GM18499 (cell line): ENCODE results near the gene AMBP.
"Not testable (repeated sequence)": the region's sequence is repeated elsewhere in the genome, so short reads cannot be mapped to it uniquely, and the experiment has no call there.

Source experiments
- ATAC-seq: cut with Tn5 transposase; IDR thresholded peaks from one replicate; pipeline ENCODE4 v1.9.1; 2021; ENCODE audit warnings: moderate number of reproducible peaks; ENCODE audit not compliant: insufficient read depth, unreplicated experiment

AMBP gene

GRCh38 chr9:114093761-114094505 lies 15.8 kb upstream of the AMBP start:
- no peak for ATAC-seq

DNA sequence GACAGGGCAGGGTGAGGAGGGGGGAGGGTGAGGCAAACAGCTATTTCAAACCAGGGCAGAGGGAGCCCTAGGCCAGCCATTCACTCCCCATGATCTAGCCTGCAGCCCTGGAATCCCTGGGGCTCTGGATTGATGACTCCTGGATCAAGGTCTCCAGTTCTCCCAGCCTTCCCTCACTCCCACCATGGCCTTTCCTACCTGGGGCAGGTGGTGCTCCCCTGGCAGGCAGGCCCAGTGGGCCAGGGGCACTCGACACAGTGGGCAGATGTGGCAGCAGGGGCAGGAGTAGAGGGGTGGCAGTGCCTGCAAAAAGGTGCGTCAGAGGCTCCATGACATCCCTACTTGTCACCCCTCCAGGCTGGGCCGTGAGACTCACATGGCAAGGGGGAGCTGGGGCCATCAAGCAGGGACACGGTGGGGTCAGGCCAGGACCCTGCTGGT lies 15.0 kb upstream of the AMBP start:
- ATAC-seq = no peak

DNA sequence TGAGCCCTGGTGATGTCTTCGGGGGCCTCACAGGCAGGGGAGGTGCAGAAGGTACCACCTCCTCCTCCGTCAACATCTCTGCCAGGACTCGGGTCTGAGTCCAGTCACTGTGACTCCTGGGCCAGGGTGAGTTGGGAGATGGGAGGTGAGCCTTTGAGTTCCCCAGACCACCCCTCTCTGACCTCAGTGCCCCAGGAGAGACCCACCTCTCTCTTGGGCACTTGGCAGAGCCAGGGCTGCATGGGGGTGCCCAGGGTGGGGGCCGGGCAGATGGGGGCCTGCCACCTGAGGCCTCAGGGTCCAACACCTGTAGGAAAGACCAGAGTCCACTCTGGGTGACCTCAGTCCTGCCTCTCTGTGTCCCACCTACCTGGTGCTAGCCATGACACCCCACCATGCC lies 14.2 kb upstream of the AMBP start:
- ATAC-seq = no peak

GRCh38 chr9:114091711-114092110 lies 13.6 kb upstream of the AMBP start:
- no peak for ATAC-seq

DNA sequence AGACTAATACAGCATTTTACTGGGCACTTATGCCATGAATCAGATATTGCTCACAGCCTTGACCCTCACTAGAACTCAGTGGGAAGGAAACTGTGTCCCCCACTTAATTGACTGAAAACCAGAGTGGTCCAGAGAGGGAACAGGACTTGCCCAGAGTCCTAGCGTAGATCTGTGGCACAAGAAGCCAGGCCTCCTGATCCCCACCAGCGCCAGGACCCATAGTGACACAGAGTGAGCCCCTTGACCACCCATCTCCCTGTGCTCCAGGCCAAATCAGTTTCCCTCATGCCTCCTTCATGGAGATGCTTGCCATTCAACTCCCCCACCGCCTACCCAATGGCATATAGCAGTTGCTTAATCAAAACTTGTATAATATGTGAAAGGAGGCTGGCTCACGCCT lies 12.7 kb upstream of the AMBP start:
- no peak for ATAC-seq

- ATAC-seq = no peak
Measured at GRCh38 chr9:114089206-114089840, 11.2 kb upstream of the AMBP start.

DNA sequence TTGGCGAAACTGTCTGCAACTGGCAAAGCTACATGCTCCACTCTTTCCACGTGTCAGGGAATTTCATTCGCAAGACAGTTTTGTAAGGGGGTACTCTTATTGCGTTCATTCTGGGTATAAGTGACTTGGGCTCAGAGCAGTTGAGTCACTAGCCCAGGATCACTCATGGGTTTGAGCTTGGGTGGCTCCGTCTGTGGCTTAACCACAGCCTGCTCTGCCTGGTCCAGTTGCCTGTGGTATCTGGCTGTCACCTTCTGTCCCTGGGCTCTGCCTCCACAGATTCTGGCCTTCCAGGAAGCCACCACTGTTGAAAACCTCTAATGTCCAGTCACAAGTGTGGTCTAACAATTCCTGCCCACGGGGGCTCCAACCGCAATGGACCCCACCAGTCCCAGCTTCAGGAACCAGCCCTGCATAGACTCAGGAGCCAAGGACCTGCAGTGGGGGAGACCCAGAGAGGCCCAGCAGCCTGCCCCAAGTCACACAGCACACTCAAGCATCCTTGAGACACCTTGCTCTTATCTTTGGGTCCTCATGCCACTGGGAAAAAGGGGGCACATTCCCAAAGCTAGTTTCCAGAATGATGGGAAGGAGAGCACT lies 10.6 kb upstream of the AMBP start:
- no peak for ATAC-seq

DNA sequence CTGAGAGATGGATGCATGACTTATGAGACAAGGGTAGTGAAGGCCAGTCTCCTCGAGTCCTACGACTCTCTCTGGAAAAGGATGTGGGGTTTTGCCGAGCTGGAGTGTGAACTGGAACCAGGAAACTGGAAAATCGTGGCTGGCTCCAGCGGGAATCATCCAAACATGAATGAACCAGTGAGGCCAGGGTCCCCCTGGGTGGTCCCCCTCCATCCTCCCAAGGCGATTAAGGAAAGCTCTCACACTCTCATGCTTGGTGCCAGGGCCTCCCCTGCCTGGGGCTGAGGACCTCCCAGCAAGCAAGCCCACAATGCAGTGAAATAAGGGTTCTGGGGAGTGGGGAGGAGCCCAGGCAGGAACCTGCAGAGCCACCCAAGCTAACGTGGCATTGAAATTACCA lies 9.6 kb upstream of the AMBP start:
- no peak for ATAC-seq

DNA sequence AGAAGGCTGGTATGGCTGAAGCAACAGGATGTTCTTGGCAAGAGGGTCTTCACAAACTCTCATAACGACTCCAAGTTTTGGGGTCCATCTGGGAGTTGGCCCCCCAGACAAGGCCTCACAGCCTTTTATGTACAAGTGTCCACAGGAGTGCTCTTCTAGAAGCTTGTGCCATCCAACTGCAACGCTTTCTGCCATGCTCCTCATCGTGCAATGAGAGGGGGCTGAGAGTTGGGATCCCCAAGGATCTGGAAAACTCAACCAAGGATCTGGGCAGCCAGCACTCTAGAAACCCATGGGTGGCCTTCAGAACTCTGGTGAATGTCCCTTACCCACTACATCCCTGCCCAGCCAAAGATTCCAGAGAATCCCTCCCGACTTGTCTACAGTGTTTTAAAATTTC lies 8.5 kb upstream of the AMBP start:
- no peak for ATAC-seq

- no peak for ATAC-seq
Measured at GRCh38 chr9:114086009-114086408, 7.9 kb upstream of the AMBP start.

GRCh38 chr9:114085387-114085789 lies 7.3 kb upstream of the AMBP start:
- ATAC-seq = no peak

GRCh38 chr9:114084282-114085073 lies 6.4 kb upstream of the AMBP start:
- no peak for ATAC-seq

DNA sequence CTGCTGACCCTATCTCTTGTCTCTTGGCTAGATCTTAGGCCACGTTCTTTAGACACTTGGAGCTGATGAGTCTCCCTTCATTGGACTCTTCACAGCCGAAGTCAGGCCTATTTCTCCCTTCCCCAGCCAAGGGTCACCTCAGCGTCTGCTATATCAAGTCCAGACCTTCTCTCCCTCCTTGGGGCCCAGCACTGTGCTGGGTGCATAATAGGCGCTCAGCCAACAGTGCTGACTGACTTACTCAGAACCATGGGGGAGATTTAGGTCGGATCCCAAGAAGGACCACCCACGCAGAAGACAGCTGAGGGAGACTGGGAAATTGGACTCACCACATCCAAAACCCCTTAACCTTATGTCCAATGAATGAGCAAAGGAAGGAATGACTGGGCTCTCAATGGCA lies 5.6 kb upstream of the AMBP start:
- no peak for ATAC-seq

DNA sequence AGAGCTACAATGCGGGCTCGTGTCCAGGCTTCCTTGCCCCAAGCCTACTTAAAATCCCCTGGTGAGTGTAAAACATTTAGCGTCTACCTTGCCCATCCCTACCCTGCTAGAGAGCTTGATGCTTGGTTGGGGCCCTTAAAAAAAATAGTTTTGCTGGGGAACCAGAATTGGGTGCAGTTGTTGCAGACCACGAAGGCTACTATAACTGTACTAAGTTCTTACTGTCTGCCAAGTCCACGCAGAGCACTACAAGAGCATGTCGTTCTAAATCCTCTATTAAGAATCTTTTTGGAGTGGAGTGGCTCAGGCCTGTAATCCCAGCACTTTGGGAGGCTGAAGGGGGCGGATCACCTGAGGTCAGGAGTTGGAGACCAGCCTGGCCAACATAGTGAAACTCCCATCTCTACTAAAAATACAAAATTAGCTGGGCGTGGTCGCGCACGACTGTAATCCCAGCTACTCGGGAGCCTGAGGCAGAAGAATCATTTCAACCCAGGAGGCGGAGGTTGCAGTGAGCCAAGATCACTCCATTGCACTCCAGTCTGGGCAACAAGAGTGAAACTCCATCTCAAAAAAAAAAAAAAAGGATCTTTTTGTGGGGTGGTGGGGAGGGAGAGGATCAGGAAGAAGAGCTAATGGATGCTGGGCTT lies 4.8 kb upstream of the AMBP start:
- ATAC-seq = not testable (repeated sequence)

DNA sequence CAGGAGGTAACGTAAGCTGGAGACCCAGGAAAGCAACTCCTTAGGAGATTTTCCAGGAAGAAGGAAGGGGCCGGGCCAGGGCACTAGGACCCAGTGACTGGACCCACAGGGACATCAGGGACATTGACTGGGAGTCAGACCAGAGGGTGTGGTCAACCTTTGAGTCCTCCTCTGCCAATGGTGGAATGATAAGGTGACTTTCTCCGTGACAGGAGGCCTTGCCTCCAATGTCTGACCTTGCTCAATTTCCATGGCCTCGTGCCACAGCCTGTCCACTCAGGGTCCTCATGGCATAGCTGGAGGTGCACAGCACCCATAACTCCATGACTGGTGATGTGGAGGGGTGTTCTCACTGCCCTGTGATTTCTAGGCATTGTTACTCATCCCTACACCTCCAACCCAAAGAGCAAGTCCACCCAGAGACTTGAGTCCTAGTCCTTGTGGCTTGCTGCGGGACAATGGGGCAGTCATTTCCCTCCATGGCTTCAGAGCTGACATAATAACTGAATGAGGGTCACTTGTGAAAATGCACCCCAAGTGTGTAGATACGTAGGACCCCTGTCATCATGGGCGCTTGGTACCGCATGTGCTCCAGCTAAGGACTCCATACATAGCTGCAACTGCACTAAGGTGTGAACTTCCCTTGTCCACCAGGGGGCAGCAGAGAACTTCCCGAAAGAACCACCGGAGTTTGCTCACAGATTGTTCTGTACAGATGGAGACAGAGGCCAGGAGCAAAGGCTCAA lies 4.1 kb upstream of the AMBP start:
- no peak for ATAC-seq

GRCh38 chr9:114081441-114082016 lies 3.4 kb upstream of the AMBP start:
- no peak for ATAC-seq

DNA sequence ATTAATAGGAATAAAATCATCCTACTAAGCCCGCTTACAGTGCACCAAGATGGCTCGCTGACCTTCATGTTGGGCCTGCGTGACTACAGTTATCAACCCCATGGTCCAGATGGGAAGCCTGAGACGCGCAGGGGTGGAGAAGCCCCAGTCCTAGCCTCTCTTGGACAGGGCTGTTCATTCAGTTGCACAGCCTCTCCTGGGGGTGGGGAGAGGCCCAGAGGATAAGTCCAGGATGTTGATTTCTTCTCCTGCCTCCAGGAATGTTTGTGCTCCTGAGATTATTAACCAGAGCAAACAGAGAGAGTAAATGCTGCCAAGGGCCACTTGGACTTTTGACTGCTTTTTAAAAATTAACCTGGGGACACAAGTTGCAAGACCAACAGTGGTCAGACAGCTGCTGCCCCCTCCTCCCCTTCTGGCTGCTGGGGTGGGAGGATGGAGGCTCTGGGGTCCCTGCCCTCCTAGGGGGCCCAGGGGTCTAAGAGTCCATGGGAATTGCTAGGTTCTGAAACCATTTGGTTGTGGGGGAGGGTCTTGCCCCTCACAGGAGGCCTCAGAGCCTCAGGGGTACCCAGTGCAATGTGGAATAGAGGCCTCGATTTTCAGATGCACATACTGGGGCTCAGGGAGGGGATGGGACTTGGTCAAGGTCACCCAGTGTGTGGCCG lies 2.8 kb upstream of the AMBP start:
- ATAC-seq = no peak

DNA sequence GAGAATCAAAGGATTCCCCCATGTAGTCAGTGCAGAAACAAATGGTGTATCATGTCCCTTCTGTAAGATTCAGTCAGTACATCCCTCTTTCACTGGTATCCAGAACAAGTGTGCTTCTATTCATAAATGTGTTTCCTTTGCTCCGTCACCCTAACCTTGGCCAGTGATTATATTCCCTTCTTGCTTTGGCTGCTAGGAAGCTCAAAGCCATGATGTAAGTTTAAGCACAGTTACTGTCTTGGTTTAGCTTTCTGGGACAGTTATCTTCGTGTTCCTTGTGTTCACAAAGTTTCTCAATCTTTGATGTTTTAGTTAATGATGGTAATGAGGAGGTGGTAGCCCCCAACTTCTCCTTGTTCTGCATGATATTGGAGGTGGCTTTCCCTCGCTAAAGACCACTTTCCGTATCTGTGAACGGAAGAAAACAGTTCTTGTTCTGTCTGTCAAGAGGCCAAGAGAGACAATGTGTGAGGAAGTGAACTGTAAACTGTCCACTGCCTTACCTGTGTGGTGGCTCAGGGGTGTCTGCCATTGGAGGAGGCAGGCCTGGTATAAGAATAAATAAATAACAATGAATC lies 2.2 kb upstream of the AMBP start:
- no peak for ATAC-seq

GRCh38 chr9:114078781-114079156 lies 669 bp upstream of the AMBP start:
- no peak for ATAC-seq
